Left kidney (tissue), 2 donors: Measurements from ENCODE around the gene ATP6V0A1. TPM values are rescaled to one million over a fixed set of nuclear protein-coding genes. Genes with fewer than 3 reads are reported as not detected.
"Not testable (repeated sequence)": the region's sequence is repeated elsewhere in the genome, so short reads cannot be mapped to it uniquely, and the experiment has no call there.

Source experiments
- DNase-seq: peaks from one replicate; pipeline ENCODE4 v3.0.0-alpha.2; 2013
- polyA plus RNA-seq: library from polyadenylated mRNA; unstranded; fragments of 120-200 nt; gene quantifications from one replicate; pipeline ENCODE4 v1.2.1, GENCODE V29; 2013; ENCODE audit not compliant: insufficient read length

ATP6V0A1 gene
- polyA plus RNA-seq, 1 donor, result 71.1 TPM

DNA sequence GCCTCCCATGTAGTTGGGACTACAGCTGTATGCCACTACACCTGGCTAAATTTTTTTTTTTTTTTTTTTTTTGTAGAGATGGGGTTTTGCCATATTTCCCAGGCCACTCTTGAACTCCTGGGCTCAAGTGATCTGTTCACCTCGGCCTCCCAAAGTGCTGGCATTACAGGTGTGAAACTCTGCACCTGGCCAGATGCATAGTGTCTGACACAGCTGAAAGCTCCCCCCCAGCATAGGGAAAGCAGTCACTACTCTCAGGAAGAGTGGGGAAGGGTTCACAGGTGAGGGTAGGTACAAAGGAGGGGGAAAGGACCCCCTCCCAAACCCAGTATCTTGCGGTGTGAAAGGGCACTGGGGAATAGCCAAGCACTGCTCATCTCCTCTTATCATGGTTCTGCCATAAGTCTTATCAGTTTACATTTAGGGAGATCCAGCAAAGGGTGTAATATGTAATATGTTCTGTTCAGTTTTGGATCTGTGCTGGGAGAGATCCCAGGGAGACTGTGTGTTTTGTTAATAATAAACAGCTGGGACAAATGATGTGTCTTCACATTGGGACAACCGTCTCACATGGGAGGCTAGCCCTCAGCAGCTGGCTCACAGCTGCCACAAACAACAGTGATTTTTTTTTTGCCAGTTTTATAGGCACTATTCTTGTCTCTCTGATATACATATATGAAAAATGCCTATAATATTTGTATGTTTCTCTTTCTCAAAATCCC, 28.8 kb upstream of the ATP6V0A1 start:
- DNase-seq, result no peak

DNA sequence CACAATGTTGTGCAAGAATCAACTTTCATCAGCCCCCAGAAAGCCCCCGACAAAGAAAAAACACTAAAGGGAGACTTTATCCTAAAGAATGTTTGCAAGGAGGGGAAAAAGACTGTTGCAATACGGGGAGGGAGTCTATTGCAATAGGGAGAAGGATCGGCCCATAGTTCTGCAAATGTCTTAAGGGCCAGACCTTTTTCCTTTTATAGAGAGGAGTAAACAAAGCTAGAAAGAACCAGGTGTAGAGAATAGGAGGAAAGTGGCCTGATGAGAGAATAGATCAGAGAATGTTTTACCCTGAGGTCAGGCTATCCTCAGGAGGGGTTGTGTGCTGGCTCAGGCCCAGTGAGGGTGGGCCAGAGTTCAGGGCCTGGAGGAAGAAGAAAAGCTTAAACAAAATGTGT, 26.9 kb upstream of the ATP6V0A1 start:
- DNase-seq, result no peak

GRCh38 chr17:42436391-42436790, 22.3 kb upstream of the ATP6V0A1 start:
- DNase-seq, result no peak

- no peak for DNase-seq
These were observed 19.8 kb upstream of the ATP6V0A1 start for GRCh38 chr17:42438600-42439567.

DNA sequence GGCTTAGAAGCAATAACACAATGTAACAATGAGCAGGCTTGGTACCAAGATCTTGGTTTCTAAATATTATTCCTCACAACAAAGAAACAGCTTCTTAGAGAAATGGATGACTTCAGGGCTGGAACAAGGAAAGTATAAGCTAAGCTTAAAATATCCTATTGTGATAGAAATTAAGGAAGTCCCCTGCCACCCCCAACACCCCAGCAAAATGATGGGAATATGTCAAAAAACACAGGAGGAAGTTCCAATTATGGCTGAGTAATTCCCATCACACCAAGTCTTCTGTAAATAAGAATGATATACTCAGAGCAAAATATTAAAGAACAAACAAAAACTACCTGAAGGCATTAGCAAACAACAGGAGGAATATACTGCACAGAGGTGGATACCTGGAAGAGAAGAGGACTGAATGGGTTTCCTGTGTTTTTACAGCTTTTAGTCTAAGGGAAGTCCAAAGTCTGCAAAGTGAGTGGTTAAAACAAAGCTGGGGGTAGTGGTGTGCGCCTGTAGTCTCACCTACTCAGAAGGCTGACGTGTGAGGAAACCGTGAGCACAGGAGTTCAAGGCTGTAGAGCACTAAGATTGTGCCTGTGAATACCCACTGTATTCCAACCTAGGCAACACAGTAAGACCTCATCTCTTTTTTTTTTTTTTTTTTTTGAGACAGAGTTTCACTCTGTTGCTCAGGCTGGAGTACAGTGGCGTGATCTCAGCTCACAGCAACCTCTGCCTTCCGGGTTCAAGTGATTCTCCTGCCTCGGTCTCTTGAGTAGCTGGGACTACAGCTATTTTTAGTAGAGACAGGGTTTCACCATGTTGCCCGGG, 17.1 kb upstream of the ATP6V0A1 start:
- DNase-seq, result no peak

GRCh38 chr17:42442196-42442565, 16.5 kb upstream of the ATP6V0A1 start:
- no peak for DNase-seq

DNA sequence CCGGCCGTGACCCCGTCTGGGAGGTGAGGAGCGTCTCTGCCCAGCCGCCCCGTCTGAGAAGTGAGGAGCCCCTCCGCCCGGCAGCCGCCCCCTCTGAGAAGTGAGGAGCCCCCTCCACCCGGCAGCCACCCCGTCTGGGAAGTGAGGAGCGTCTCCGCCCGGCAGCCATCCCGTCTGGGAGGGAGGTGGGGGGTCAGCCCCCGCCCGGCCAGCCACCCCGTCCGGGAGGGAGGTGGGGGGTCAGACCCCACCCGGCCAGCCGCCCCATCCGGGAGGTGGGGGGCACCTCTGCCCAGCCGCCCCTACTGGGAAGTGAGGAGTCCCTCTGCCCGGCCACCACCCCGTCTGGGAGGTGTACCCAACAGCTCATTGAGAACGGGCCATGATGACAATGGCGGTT, 9.5 kb upstream of the ATP6V0A1 start:
- not testable (repeated sequence) for DNase-seq

GRCh38 chr17:42449838-42450237, 8.8 kb upstream of the ATP6V0A1 start:
- DNase-seq, result not testable (repeated sequence)

- not testable (repeated sequence) for DNase-seq
These were observed 7.4 kb upstream of the ATP6V0A1 start for GRCh38 chr17:42451270-42451669.

DNA sequence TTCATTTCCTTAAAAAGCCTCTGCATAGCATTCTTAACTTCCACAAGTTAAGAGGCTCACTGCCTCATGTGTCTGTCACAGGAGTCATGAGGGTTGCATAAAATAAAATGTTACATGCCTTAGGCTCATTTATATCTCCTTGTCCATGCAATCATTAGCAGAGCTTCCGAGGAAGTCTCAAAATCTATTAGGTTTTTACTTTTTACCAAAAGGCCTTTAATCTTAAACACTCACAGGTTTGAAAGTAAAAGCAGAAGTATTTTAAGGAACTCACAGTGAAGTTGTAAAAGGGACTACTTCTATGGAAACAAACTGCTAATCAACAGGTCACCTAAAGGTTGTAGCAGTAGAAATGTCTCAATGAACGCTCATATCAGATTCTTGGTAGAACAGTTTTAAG, 5.2 kb upstream of the ATP6V0A1 start:
- no peak for DNase-seq

DNA sequence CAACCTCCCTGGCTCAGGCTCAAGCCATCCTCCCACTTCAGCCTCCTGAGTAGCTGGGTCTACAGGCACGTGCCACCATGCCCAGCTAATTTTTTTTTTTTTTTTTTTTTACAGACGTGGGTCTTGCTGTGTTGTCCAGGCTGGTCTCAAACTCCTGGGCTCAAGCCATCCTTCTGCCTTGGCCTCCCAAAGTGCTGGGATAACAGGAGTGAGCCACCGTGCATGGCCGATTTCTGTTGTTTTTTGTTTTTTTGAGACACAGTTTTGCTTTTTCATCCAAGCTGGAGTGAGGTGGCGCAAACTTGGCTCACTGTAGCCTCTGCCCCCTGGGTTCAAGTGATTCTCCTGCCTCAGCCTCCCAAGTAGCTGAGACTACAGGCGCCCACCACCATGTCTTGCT, 3.7 kb upstream of the ATP6V0A1 start:
- not testable (repeated sequence) for DNase-seq

- DNase-seq, result peak; percentile 22
These were observed 2.2 kb upstream of the ATP6V0A1 start for GRCh38 chr17:42456223-42457106.

DNA sequence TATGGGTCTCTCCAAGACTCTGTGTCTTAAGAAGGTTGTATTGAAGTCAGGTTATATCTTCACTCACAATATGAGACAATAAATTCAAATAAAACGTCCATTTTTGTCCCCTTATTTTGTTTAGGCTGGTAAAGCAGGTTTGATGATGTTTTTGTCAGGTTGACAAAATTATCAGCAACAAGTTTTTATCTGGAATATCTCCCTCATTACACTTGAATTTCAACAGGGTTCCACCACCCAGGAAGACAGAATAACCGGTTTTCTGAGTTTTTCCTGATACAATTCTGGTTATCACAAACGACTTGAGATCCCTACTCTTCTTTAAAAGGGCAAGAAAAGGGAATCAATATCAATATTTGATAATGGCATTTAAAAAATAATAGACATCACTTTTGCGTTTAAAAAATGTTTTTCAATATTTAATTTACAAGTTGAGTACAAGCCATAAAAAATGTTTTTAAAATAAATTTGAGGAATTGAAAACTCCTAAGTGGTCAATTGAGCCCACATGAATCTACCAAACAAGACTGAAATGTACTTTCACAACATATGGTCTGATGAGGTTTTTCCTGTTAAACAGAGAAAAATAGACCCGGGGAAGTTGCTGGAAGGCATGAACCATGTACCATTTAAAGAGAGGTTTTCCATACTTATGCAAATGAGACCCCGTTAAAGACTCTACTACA, 1.4 kb upstream of the ATP6V0A1 start:
- no peak for DNase-seq

GRCh38 chr17:42459256-42459800, 650 bp downstream of the ATP6V0A1 start:
- peak; percentile 41 for DNase-seq

DNA sequence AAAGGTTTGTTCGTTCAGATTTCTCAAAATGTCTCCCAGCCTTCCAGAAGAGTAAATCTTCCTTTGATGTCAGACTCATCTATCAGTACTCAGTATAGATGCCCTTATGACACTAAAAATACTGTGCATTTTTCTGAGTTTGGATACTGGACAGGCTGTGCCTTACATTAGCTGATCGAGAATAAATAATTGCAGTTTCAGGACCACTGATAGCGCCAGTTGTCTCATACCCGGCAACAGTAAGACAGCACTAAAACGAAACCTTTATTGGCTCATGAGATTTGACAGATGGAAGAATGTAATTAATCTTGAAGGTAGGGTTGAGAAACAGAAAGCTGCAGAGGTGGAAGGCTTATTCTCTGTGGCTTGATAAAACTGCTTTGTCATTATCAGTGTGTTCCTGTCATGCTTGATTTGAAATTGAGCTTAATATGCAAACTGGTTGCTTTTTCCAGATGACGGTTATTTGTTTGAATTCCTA, 1.2 kb downstream of the ATP6V0A1 start:
- peak; percentile 40 for DNase-seq

- no peak for DNase-seq
These were observed 1.7 kb downstream of the ATP6V0A1 start for GRCh38 chr17:42460371-42460770.

GRCh38 chr17:42463976-42464400, 5.3 kb downstream of the ATP6V0A1 start:
- no peak for DNase-seq

GRCh38 chr17:42467889-42468288, 9.2 kb downstream of the ATP6V0A1 start:
- DNase-seq, result no peak

DNA sequence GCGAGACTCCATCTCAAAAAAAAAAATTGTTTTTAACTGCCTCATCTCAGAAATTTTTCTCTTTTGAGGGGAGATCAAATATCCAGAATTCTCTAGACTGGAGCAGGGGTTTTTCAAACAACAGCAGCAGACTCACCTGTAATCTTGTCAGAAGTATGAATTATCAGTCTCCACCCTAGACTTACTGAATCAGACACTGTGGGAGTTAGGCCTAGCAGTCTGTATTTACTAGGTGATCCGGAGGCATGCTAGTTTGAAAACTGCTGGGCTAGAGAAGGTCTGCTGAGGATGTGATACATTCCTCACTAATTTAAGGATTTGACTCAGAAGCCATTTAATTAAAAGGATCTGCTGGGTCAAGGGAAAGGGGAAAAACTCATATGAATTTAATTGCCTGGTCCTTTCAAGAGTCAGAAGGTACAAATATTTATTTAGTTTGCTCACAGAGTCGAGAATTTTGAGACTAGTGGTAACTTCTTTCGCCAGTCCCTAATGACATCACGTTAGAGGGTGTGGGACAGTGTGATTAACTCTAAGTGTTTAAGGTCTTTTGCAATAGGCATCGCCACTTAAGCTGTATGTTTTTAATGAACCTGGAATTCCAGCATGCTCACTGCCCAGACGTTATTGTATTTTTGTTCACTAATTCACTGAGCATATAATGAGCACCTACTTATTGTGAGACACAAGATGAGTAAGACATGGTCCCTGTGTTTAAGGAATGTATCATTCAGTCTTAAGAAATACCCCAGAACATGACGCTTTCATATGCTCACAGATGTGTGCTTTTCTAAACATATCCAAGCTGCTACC, 14.2 kb downstream of the ATP6V0A1 start:
- no peak for DNase-seq
